Liver (tissue), 3 donors: ENCODE results near the gene DAPL1.

Experiments
- EGR1 ChIP-seq, 2 donors: IDR thresholded peaks; 2 replicates each; pipeline ENCODE4 v1.6.1; 2016 to 2018; ENCODE audit warnings: antibody characterized with exemption in 2 of 2, low read depth in 2 of 2
- GABPA ChIP-seq, 2 donors: IDR thresholded peaks in 1 of 2; conservative IDR thresholded peaks in 1 of 2; 2 replicates each; pipeline ENCODE4 v1.6.1; 2016; ENCODE audit warnings: antibody characterized with exemption in 2 of 2, mild to moderate bottlenecking in 1 of 2, moderate library complexity in 1 of 2
- MAX ChIP-seq: IDR thresholded peaks from 2 replicates; pipeline ENCODE4 v1.6.1; 2016; ENCODE audit warnings: antibody characterized with exemption
- NR2F2 ChIP-seq: IDR thresholded peaks from 2 replicates; pipeline ENCODE4 v1.6.1; 2016; ENCODE audit warnings: antibody characterized with exemption
- REST ChIP-seq: IDR thresholded peaks from 2 replicates; pipeline ENCODE4 v1.6.1; 2016; ENCODE audit warnings: antibody characterized with exemption, mild to moderate bottlenecking
- YY1 ChIP-seq: IDR thresholded peaks from 2 replicates; pipeline ENCODE4 v1.6.1; 2016; ENCODE audit warnings: antibody characterized with exemption, mild to moderate bottlenecking
- TF ChIP-seq, protein P1 (sequence below): fragments of 150-350 bp; IDR thresholded peaks from 2 replicates; pipeline ENCODE4 v1.5.1; 2017; ENCODE audit warnings: improper control_type of control experiment, low read depth, low read length; ENCODE audit not compliant: missing input control
- donor health status: healthy.
- donor health status: healthy.

DNA sequence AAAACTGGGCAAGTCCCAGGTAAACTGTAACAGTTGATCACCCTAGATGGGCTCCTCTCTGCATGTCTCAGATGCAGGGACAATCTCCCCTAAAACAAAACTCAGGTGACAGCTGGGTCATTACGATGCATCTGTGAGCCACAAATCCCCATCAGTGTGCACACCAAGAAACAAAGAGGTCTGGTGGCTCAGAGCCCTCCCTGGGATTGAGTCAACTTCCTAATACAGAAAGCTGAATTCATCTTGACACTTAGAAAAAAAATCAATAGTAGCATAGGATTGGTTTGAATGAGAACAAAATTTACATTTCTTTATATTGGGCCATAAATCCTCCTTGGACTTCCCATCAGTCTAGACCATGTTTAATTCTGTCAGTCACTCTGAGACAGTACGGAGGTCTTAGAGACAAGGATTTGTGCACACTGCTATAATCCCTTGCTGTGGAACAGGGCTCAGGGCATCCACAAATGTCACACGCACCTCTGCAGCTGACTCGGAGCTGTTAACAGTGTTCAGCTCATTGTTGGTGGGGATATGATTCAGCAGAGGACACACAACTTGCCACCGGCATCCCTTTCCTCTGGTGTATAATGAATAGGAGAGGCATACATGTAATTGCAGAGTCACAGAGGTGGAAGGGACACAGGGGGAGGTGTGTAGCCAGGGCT is 44.5 kb upstream of the DAPL1 start:
- TF ChIP-seq EGR1 (IDR thresholded peaks at IDR 0.05; ENCODE audit: low read depth in 2 of 2) = no peak
- no peak for TF ChIP-seq REST
- TF ChIP-seq, protein P1, sequence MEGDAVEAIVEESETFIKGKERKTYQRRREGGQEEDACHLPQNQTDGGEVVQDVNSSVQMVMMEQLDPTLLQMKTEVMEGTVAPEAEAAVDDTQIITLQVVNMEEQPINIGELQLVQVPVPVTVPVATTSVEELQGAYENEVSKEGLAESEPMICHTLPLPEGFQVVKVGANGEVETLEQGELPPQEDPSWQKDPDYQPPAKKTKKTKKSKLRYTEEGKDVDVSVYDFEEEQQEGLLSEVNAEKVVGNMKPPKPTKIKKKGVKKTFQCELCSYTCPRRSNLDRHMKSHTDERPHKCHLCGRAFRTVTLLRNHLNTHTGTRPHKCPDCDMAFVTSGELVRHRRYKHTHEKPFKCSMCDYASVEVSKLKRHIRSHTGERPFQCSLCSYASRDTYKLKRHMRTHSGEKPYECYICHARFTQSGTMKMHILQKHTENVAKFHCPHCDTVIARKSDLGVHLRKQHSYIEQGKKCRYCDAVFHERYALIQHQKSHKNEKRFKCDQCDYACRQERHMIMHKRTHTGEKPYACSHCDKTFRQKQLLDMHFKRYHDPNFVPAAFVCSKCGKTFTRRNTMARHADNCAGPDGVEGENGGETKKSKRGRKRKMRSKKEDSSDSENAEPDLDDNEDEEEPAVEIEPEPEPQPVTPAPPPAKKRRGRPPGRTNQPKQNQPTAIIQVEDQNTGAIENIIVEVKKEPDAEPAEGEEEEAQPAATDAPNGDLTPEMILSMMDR = no peak
- no peak for TF ChIP-seq MAX
- TF ChIP-seq YY1 = no peak
- no peak for TF ChIP-seq NR2F2
- no peak for TF ChIP-seq GABPA (IDR thresholded peaks at IDR 0.05 in 1 of 2, conservative IDR thresholded peaks at IDR 0.05 in 1 of 2)
